Heart right ventricle (tissue), 16 donors: ENCODE measurements around the gene SPTB. TPM values are rescaled to one million over a fixed set of nuclear protein-coding genes. Genes with fewer than 3 reads are reported as not detected.

ENCODE experiments used
- ATAC-seq, 8 donors: fragments of 200-7000 bp; cut with Tn5 transposase; one replicate each; pipeline ENCODE4 v1.9.1; 2020; ENCODE audit warnings: mild to moderate bottlenecking in 8 of 8, moderate library complexity in 8 of 8, moderate number of reproducible peaks in 1 of 8
- DNase-seq, 2 donors: peaks; one replicate each; pipeline ENCODE4 v3.0.0-alpha.2; 2020
- H3K27ac ChIP-seq, 10 donors: fragments of 200-600 bp; sonication (generic) in 2 of 10; one replicate each; pipeline versions ENCODE4 v1.5.0 to v1.8.0; 2020 to 2022; ENCODE audit warnings: mild to moderate bottlenecking in 3 of 10
- H3K27me3 ChIP-seq, 7 donors: fragments of 200-600 bp; one replicate each; pipeline ENCODE4 v1.8.0; 2021 to 2022; ENCODE audit warnings: mild to moderate bottlenecking in 2 of 7
- H3K36me3 ChIP-seq, 9 donors: fragments of 200-600 bp; sonication (generic) in 1 of 9; one replicate each; pipeline versions ENCODE4 v1.5.0 to v1.8.0; 2020 to 2022; ENCODE audit warnings: mild to moderate bottlenecking in 2 of 9
- H3K4me1 ChIP-seq, 9 donors: fragments of 200-600 bp; sonication (generic) in 1 of 9; one replicate each; pipeline versions ENCODE4 v1.5.0 to v1.8.0; 2020 to 2022; ENCODE audit warnings: mild to moderate bottlenecking in 4 of 9
- H3K4me3 ChIP-seq, 10 donors: fragments of 200-600 bp; sonication (generic) in 2 of 10; one replicate each; pipeline versions ENCODE4 v1.5.0 to v1.8.0; 2020 to 2022; ENCODE audit warnings: mild to moderate bottlenecking in 7 of 10, moderate library complexity in 2 of 10
- H3K9me3 ChIP-seq, 11 donors: fragments of 200-600 bp in 10 of 11; sonication (generic) in 2 of 11; one replicate each; pipeline versions ENCODE4 v1.5.0 to v1.8.0; 2013 to 2022; ENCODE audit warnings: mild to moderate bottlenecking in 2 of 11, control low read depth in 1 of 11, moderate library complexity in 1 of 11
- WGBS, 2 donors: extraction: QIAGEN DNeasy Blood & Tissue Kit; methylation state at CpG; one replicate each; pipeline ENCODE4 v1.1.7; 2013; ENCODE audit warnings: inconsistent platforms in 1 of 2; 5-methylcytosine and 5-hydroxymethylcytosine counted together
- intact Hi-C, 10 donors: fragments of 100-400 bp; cut with DNase I; formaldehyde crosslinking; loops; one replicate each; pipeline versions ENCODE4 v1.11.1 to v1.14.2; 2022
- polyA plus RNA-seq, 2 donors: library from polyadenylated mRNA; stranded (reverse); fragments of 200-250 nt; gene quantifications; one replicate each; pipeline ENCODE4 v1.2.3, GENCODE V29; 2013
- total RNA-seq, 10 donors: library from RNA; stranded (reverse); fragmentation: NEBNext Ultra II Directional in 3 of 10; extraction: Animal tissue kit (Norgen Biotek cat#: 25700) in 3 of 10; gene quantifications; one replicate each; pipeline versions ENCODE4 v1.2.1 to v1.2.4, GENCODE V29; 2021 to 2023
- TF ChIP-seq, protein P1 (sequence below), 9 donors: fragments of 200-600 bp; sonication (generic) in 2 of 9; IDR thresholded peaks; one replicate each; pipeline versions ENCODE4 v1.5.0 to v1.8.0; 2021 to 2022; ENCODE audit warnings: antibody characterized with exemption in 9 of 9, mild to moderate bottlenecking in 5 of 9, moderate library complexity in 1 of 9
- donor health status: Arrhythmogenic right ventricular cardiomyopathy.
- donor health status: ischemic (EF 13 %, LVEDD 7.1; RV severe dilation, severe dysfunction).
- donor health status: healthy with polysubstance abuse.
- donor health status: DM: no; HTN: yes; CAD: no.
- donor health status: DM: no; HTN: no; CAD: no.
- donor health status: ischemic (EF 25% LVEDD 6.9; RV normal size, moderate dysfunction).
- donor health status: ischemic (EF 25% LVEDD 5.7; RV mildly dilated, moderate dysfunction).
- donor health status: healthy.
- donor health status: DM: yes; HTN: yes; CAD: no.
- donor health status: Ischemic cardiomyopathy.
- donor health status: ischemic (EF 35%, LVEDD 5.7; RV mildly dilated, moderate dysfunction).
- donor health status: nonischemic (EF 11% LVEDD 7.7; RV severe dilation, severe dysfunction).
- donor health status: DM: yes; HTN: yes; CAD: no.
- donor health status: PGD.
- donor health status: ischemic (EF 29% LVEDD 5.4; RV normal size, mild dysfunction).
- donor health status: nonischemic (EF 23%, LVEDD 6.1; RV moderate dilation, normal function).

The SPTB gene
- total and polyA plus RNA-seq, 12 donors = 24.0 to 114 (median 92.1) TPM

DNA sequence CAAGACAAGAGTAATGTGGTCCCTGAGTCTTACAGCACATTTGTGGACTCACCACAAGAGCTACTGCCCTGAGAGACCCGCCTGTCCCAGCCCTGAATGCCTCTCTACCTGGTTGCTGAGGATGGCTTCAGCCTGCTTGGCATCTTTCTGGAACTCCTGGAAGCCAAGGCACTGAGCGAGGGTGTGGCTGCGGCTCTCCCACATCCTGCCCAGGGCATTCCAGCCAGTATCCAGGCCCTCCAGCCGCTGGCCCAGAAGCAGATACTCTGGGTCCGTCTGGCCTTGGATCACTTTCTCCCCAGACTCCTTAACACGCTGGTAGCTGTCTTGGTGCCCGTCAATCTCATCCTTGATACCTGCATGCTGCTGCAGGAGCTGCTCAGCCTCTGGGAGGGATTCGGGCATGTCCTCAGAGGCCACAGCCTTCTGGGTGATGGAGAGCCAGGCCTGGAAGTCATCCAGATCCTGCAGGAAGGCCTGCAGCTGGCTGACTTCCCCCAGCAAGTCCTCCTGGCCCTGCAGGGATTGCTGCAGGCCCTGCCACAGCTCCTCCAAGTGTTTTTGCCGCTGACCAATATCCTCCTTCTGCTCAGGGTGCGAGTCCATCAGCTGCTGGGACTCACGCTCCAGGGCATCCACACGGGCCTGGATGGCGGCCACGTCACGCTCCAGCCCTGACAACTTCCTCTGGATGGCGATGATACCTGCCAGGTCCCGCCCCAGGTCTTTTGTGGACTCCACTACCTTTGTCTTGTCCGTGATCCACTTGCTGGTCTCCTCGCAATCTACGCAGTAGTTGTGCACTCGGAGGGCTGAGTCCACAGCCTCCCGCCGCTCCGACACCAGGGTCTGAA lies 93.2 kb downstream of the SPTB start:
- WGBS, 2 donors = 77 to 80% methylated on average over 24 of the region's 24 CpGs
- no peak overlapping the region for H3K4me3 ChIP-seq
- no peaks in the 10 kb centered on the region for H3K27me3 ChIP-seq
- no peaks in the 10 kb centered on the region for H3K9me3 ChIP-seq
- peaks cover 0 to 56% (median 0%) of the 10 kb centered on the region in 9 donors for H3K36me3 ChIP-seq
- peaks cover 0 to 10% (median 2%) of the 10 kb centered on the region in 9 donors for H3K4me1 ChIP-seq
- ATAC-seq (peak; percentile 47 to 66 (median 59)), DNase-seq (no peak)
- no peak overlapping the region for H3K27ac ChIP-seq
- TF ChIP-seq, protein P1, sequence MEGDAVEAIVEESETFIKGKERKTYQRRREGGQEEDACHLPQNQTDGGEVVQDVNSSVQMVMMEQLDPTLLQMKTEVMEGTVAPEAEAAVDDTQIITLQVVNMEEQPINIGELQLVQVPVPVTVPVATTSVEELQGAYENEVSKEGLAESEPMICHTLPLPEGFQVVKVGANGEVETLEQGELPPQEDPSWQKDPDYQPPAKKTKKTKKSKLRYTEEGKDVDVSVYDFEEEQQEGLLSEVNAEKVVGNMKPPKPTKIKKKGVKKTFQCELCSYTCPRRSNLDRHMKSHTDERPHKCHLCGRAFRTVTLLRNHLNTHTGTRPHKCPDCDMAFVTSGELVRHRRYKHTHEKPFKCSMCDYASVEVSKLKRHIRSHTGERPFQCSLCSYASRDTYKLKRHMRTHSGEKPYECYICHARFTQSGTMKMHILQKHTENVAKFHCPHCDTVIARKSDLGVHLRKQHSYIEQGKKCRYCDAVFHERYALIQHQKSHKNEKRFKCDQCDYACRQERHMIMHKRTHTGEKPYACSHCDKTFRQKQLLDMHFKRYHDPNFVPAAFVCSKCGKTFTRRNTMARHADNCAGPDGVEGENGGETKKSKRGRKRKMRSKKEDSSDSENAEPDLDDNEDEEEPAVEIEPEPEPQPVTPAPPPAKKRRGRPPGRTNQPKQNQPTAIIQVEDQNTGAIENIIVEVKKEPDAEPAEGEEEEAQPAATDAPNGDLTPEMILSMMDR (IDR thresholded peaks at IDR 0.05) = no peak
- intact Hi-C loops = no loop called here

DNA sequence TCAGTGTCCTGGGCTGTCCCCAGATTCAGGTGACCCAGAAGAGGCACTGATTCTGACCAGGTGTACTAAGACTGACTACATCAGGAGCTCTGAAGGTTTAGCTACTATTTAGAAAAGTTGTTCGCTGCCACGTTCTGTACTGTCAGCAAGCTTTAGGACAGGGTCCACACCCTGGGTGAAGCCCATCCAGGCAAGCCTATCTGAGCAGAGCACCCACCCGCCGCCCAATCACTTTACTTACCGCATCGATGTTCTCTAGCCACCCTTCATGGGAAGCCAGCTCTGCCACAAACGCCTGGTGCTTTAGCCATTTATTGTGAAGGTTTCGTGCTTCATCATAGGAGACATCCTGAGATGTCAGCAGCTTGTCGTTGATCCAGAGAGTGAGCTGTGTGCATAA lies 95.7 kb downstream of the SPTB start:
- WGBS, 2 donors = 92 to 94% methylated on average over 9 of the region's 9 CpGs
- TF ChIP-seq, protein P1 (IDR thresholded peaks at IDR 0.05) = no peak
- no peak for DNase-seq
- H3K4me1 ChIP-seq = peaks cover 2 to 22% (median 8%) of the 10 kb centered on the region in 9 donors
- peaks cover 0 to 44% (median 0%) of the 10 kb centered on the region in 9 donors for H3K36me3 ChIP-seq
- no peak overlapping the region for H3K4me3 ChIP-seq
- intact Hi-C loops = no loop called here
- H3K27me3 ChIP-seq = no peaks in the 10 kb centered on the region
- no peak for ATAC-seq
- H3K27ac ChIP-seq = no peak overlapping the region
- no peaks in the 10 kb centered on the region for H3K9me3 ChIP-seq

- WGBS, 2 donors = 91 to 94% methylated on average over 11 of the region's 11 CpGs
- peaks cover 0 to 40% (median 0%) of the 10 kb centered on the region in 9 donors for H3K36me3 ChIP-seq
- H3K4me1 ChIP-seq = peaks cover 4 to 40% (median 25%) of the 10 kb centered on the region in 9 donors
- TF ChIP-seq, protein P1 (IDR thresholded peaks at IDR 0.05) = no peak
- no peak overlapping the region for H3K27ac ChIP-seq
- no peaks in the 10 kb centered on the region for H3K27me3 ChIP-seq
- H3K9me3 ChIP-seq = no peaks in the 10 kb centered on the region
- no peak for DNase-seq
- no peak overlapping the region for H3K4me3 ChIP-seq
- no peak for ATAC-seq
- intact Hi-C loops = no loop called here
These were observed 97.5 kb downstream of the SPTB start for GRCh38 chr14:64782196-64782595.

DNA sequence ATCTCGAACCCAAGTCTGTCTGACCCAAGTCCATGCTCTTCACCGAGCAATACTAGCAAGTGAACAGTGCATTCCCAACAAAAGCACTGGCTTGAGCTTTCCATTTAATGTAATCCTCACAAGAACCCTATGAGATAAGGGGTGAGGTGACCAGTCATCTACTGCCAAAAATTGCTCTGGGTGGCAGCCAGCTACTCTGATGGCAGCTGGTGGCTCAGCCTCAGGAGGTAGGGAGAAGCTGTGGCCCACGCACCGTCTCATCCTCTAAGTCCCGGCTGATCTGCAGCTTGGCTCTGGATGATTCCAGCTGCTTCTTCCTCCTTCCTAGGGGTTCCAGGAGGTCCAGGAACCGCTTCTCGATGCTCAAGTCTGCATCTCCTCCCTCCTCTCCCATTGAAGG lies 100.2 kb downstream of the SPTB start:
- DNase-seq (peak; percentile 58 to 62), ATAC-seq (peak; percentile 53 to 90 (median 82))
- H3K27me3 ChIP-seq = no peaks in the 10 kb centered on the region
- peak overlapping the region in 9 of 10 donors; percentile 20 to 82 (median 74) for H3K27ac ChIP-seq
- TF ChIP-seq, protein P1 (IDR thresholded peaks at IDR 0.05) = no peak
- no peak overlapping the region for H3K4me3 ChIP-seq
- peaks cover 0 to 26% (median 0%) of the 10 kb centered on the region in 9 donors for H3K36me3 ChIP-seq
- peaks cover 3 to 40% (median 27%) of the 10 kb centered on the region in 9 donors for H3K4me1 ChIP-seq
- 62 to 65% methylated on average over 7 of the region's 7 CpGs for WGBS, 2 donors
- intact Hi-C loops = loop anchor here in 1 of 10 donors (10.0 kb wide), 1 partner anchor 235 kb away; the partner anchor contains the start of genes HSPA2 and PPP1R36
- H3K9me3 ChIP-seq = no peaks in the 10 kb centered on the region
